Fibroblast of the conjunctiva (primary cell): ENCODE data around the gene CTRB1.
"Not testable (repeated sequence)": the region's sequence is repeated elsewhere in the genome, so short reads cannot be mapped to it uniquely, and the experiment has no call there.

Source experiments
- DNase-seq: peaks from one replicate; pipeline ENCODE4 v3.0.0-alpha.2; 2010; ENCODE audit warnings: low read depth

Gene CTRB1

GRCh38 chr16:75271441-75272096 is 52.8 kb downstream of the CTRB1 start:
- DNase-seq, result no peak

GRCh38 chr16:75272097-75272551 is 53.3 kb downstream of the CTRB1 start:
- no peak for DNase-seq

DNA sequence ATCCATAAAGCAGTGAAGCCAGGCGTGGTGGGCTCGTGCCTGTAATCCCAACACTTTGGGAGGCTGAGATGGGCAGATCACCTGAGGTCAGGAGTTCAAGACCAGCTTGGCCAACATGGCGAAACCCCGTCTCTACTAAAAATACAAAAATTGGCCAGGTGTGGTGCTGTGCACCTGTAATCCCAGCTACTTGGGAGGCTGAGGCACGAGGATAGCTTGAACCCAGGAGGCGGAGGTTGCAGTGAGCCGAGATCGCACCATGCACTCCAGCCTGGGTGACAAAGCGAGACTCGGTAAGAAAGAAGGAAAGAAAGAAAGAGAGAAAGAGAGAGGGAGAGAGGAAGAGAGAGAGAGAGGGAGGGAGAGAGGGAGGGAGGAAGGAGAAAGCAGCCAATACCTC is 53.8 kb downstream of the CTRB1 start:
- not testable (repeated sequence) for DNase-seq

DNA sequence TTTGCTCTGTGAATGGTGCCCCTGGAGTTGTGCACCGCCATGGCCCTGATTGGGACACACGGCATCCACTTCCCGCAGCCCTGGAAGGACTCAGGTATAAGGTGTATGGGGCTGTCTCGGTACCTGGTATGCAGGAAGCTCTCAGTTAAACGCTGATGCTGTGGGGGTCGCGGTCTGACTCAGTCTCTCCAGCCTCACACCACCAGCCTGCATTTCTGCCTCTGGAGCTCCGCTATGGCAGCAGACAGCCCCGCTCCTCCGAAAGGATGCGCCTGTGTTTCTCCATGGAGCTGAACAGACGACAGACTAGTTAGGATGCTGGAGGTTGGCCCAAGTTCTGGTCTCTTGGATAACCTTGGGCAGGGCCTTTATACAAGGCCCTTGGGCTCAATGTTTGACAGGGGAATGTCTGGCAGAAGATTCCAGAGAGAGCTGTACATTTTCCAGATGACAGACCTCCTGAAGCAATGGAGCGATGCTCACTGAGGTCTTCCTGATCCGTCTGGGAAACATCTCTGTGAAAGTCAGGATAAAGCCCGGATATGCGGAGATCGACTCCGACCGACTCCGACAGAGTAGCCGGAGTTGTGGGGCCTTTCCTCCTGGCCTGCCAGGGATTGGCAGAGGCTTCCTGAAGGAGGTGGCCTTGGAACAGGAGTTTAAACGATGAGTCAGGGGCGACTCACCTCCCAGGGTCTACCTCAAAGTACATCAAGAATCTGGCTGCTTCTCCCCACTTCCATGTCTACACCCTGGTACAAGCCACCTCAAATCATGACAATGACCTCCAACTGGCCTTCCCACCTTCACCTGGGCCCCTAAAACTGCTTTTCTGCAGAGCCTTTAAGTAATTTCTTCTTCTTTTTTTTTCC is 54.5 kb downstream of the CTRB1 start:
- DNase-seq, result no peak
